NCI-H187 treated with DMSO at 0.1 percent for 48 hours (cell line): ENCODE measurements around the gene PIEZO2.

Source experiments
- DNase-seq: peaks from one replicate; lab custom pipeline; 2025; lab: John Stamatoyannopoulos, UW

PIEZO2 gene

GRCh38 chr18:11112286-11112685 lies 37.1 kb downstream of the PIEZO2 start:
- no peak for DNase-seq

DNA sequence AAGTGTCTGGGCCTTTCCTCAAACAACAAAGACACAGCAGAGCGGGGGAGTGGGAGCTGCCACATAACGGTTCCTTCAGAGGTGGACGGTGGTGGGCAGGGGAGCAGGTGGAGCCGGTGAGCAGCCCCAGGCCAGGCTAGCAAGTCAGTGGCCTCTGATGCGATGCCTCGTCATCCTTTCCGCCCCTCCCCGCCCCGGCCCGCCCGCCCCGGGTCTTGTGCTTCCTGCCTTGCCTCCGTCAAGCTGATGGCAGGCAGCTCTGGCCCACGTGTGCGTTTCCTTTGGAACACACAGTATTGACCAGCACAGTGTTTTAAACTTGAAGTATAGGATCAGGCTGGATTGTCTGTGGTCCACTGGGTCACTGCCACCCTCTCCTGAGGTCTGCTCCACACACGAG lies 38.9 kb downstream of the PIEZO2 start:
- no peak for DNase-seq

- DNase-seq = peak; percentile 7
These were observed 40.4 kb downstream of the PIEZO2 start for GRCh38 chr18:11108947-11109346.

DNA sequence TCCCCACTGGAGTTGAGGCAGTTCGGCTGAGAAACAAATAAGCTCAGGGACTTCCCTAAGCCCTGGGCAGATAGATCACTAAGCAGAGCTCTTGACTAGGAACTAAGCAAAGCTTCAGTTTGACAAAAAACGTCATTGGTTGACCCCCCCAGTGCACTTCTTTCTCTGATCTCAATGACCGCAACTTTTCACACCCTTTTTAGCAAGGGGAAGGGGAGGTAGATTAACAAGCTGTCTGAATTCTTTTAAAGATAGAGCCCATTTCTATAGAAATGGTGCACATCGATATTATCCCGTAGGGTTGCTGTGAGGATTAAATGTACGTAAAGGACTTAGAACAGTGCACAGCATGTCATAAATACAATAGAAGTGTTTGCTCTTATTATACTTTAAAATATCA lies 42.5 kb downstream of the PIEZO2 start:
- DNase-seq = no peak

DNA sequence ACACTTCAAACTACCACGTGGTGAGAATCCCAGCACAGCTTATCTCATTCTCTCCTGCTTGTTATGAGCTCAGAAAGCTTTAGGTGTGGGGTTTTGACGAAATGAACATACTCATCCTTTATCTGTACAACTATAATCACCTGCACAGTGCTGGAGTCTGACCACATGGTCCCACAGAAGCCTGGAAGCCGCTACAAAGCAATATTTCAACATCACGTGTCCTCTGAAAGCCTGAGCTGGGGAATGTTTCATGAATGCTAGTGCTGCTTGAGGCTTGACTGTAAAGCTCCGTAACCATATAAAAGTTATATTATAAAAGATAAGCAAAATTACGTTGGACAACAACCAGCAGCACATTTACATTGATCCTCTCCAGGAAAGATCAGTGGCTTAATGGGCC lies 43.9 kb downstream of the PIEZO2 start:
- no peak for DNase-seq

- DNase-seq = no peak
These were observed 45.1 kb downstream of the PIEZO2 start for GRCh38 chr18:11104307-11104706.

DNA sequence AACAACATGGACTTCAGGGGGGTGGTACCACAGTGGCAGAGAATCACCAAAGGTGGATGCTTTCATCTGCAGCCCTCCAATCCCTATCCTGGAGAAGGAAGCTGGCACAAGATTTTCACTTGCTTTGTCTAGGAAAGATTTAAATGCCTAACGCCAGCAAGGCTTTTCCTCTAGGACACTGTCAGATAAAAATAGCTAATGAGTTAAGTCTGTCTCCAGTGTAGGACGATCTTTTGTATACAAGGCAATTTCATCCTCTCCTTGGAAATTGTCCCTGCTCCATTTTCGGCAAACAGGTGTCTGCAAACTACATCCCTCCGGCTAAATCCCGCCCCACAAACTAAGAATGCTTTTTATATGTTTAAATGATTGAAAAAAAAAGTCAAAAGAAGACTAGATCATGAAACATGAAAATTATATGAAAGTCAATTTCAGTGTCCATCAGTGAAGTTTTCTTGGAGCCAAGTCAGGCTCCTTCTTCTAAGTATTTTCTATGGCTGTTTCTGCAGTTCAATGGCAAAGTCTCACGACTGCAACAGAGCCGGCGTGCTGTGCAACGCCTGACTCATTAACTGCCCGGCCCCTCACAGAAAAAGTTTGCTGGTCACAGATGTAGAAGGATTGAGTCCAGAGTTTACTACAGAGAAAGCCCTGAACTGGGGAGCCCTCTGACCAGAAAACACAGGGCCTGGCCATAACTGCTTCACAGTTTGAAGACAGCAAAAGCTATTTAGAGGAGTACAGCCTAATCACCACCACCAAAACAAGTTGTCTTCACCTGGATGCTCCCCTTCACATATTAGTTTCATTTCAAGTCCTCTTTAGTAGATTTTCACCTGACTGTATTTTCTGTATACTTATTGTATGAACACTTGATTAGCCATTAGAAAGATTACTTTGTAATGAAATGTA lies 52.3 kb downstream of the PIEZO2 start:
- no peak for DNase-seq

GRCh38 chr18:11096411-11096810 lies 53.0 kb downstream of the PIEZO2 start:
- no peak for DNase-seq

- DNase-seq = no peak
These were observed 53.6 kb downstream of the PIEZO2 start for GRCh38 chr18:11095674-11096293.

DNA sequence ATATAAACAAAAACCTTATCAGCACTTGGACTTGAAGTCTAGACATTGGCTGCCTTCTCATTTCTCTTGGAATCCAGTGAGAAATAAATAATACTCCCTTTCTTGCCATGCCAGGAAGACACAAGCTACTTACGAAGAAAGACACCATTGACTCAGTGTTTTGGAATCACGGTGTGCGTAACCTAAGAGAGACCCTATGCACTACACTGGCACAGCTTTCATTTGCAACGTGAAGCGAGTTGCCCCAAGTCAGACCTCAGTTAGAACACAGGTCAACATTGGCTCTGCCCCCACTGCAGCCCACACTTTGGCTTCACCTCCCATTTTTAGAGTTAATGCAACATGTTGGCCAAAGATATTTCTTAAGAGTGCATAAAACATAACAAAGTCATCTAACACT lies 54.2 kb downstream of the PIEZO2 start:
- DNase-seq = no peak

DNA sequence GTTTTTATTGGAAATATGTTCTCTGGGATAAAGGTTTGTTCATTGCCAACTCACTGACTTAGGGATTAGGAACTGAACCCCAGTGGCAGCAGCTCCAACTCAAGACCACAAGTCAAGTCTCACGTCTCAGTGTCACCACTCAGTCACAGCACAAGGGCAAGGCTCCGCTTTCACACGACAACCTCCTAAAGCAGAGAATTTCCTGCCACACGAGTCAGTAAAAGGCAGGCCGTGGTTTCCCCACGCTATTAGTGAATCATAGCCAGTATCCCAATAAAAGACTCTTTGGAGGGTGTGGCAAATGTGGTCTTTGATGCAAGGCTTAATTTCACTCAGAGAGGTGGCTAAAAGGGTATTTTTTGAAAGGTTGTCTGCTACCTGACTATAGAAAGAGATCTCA lies 57.6 kb downstream of the PIEZO2 start:
- no peak for DNase-seq

DNA sequence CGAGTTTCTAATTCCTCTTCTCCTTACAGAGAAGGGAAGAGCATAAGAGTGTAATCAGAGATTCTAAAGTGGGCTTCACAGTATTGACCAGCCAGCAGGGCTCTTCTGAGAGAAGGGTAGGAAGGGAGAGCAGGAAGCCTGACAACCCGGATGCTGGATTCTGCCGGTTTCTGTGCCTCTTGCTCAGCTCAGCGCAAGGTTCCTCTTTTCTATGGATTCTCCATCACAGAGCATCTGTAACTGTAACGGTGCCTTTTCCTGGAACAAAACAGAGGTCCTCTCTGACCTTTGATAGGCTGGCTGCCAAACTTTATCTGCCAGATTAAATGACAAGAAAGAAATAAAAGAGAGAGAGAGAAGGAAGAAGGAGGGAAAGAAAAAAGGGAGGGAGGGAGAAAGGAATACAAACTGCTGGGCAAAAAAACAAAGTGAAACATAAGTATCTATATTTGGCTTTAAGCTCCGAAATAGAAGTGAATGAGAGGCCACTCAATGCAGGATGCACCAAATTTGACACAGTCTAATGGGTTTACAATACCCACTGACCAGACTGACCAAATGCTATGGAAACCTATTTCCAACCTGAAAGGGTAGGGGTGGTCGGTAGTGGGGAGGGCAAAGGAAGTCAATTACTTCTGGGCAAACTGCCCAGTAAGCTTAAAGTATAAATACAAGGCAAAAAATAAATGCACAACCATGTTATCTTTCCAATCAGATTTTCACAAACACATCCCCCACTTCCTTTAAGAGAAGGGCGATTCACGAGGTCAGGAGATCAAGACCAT lies 59.2 kb downstream of the PIEZO2 start:
- DNase-seq = no peak

- no peak for DNase-seq
These were observed 68.3 kb downstream of the PIEZO2 start for GRCh38 chr18:11081009-11081532.

DNA sequence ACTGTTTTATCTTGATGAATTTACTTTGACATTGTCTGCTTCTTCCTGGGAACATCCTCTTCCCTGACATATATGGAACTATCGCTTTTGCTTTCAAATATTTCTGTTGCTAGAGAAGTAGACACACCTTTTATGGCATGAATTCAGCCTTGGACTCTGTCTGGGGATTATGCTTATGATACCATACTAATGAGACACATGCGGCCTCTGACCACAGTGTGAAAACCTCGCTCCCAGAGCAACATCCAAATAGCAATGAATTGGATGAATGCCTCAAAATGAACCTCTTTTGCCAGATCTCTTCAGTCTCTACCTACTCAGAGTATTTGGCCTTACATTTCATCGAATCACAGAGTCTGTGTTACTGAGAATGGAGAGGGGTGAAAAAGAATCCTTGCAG lies 70.9 kb downstream of the PIEZO2 start:
- DNase-seq = no peak

- no peak for DNase-seq
These were observed 71.7 kb downstream of the PIEZO2 start for GRCh38 chr18:11077548-11078187.

DNA sequence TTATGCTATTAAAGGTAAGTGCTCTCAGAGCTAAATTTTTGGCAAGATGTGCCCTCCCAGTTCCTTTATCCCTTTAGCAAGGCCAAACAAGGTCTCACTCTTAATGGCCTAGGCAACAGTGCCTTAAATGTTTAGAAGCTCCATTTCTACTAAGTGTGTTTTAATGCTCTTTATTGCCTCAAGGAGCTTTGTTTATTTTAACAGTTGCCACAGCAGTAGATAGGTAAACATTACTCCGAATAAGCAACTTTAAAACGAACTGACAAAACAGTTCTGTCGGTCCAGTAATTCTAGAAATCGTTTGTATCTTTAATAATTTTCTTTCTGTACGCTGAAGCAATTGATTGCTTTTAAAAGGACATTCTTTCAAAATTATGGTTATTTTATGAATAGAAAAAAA lies 74.5 kb downstream of the PIEZO2 start:
- peak; percentile 34 for DNase-seq

DNA sequence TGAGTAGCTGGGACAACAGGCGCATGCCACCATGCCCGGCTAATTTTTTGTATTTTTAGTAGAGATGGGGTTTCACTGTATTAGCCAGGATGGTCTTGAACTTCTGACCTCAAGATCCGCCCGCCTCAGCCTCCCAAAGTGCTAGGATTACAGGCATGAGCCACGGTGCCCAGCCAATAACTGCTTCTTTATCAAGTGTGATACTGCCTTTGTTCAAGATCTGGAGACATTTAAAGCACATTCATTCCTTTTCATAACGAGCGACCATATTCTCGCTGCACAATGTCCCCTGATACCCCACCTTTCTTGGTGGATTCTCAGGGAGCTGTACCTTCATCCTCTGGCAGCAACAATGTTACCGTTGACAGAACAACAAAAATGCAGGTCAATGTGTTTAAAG lies 75.4 kb downstream of the PIEZO2 start:
- no peak for DNase-seq

GRCh38 chr18:11072632-11073031 lies 76.7 kb downstream of the PIEZO2 start:
- no peak for DNase-seq

DNA sequence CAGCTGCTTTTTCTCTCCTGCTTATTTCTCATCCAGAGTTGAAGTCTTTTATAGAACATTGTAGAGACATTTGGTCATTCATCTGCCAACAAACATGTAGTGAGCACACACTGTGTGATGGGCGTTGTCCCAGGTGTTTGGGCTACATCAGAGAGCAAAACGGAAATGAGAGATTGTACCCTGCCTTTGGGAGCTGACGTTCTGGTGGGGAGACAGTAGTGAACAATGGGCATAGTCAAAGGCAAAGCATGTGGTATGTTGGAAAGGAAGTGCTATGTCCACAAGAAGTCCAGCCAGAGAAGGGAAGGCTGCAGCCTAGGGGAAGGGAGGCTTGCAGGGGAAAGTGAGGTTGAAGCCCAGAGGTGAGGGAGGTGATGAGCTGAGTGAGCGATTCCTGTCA lies 78.1 kb downstream of the PIEZO2 start:
- DNase-seq = no peak

DNA sequence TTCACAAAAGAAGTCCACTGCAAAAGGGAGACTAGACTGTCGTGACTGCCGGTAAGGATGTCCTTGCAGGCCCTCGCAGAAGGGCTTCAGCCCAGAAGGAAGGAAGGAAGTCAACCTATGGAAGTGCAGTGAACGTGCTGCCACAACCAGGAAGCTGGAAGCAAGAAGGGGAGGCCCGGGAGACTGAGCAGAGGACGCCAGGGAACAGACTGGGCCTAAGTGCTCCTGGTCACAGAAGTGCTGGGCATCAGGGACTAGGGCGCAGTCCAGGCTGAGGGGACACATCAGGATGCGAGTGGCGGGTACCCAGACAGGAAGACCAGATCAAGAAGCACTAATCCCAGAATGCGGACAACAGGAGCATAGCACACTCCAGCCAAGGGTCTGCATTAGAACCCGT lies 78.8 kb downstream of the PIEZO2 start:
- DNase-seq = no peak

DNA sequence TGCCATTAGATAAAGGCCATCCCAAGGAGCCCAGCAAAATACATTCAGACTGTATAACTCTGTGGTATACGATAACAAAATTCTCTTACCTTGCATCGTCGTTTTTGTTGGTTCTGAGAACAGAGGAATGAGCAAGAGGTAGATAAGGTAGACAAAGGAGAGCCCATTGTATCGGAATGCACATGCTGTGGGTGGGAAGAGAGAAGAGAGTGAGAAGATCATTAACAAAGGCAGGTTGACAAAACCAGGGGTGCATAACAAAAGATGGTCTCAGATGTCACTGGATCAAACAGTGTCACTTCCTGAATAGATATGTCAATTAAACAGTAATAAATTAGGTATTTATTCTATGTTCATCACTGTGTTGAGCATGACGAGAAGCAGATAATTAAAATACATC lies 83.3 kb downstream of the PIEZO2 start:
- DNase-seq = no peak
